Ovary (tissue), 9 donors: ENCODE measurements around the gene TUBB4B. TPM values are rescaled to one million over a fixed set of nuclear protein-coding genes. Genes with fewer than 3 reads are reported as not detected.

Experiments
- DNase-seq, 5 donors: peaks; one replicate each; pipeline ENCODE4 v3.0.0-alpha.2; 2019 to 2020
- H3K27ac ChIP-seq, 2 donors: fragments of 200-600 bp; one replicate each; pipeline versions ENCODE4 v1.5.1 to v1.8.0; 2019 to 2022
- H3K27me3 ChIP-seq: fragments of 200-600 bp; one replicate; pipeline ENCODE4 v1.8.0; 2022
- H3K36me3 ChIP-seq: fragments of 200-600 bp; sonication (generic); one replicate; pipeline ENCODE4 v1.5.1; 2019
- H3K4me1 ChIP-seq: one replicate; pipeline ENCODE4 v1.8.1; 2013; ENCODE audit warnings: mild to moderate bottlenecking, moderate library complexity; ENCODE audit not compliant: insufficient read depth
- H3K4me3 ChIP-seq: fragments of 200-600 bp; sonication (generic); one replicate; pipeline ENCODE4 v1.5.1; 2017
- H3K9me3 ChIP-seq, 2 donors: fragments of 200-600 bp in 1 of 2; sonication (generic) in 1 of 2; one replicate each; pipeline versions ENCODE4 v1.5.1 to v1.8.1; 2013 to 2019; ENCODE audit warnings: mild to moderate bottlenecking in 1 of 2, moderate library complexity in 1 of 2
- CTCF ChIP-seq, 3 donors: fragments of 450-650 bp in 2 of 3; fragments of 200-600 bp in 1 of 3; IDR thresholded peaks; one replicate each; pipeline versions ENCODE4 v1.5.1 to v1.8.0; 2016 to 2022; ENCODE audit warnings: antibody characterized with exemption in 3 of 3, mild to moderate bottlenecking in 1 of 3
- EP300 ChIP-seq: sonication (generic); formaldehyde crosslinking; IDR thresholded peaks from one replicate; pipeline ENCODE4 v1.6.1; 2017; ENCODE audit warnings: antibody characterized with exemption
- POLR2A ChIP-seq: fragments of 450-650 bp; IDR thresholded peaks from one replicate; pipeline ENCODE4 v1.6.1; 2017; ENCODE audit warnings: antibody characterized with exemption, mild to moderate bottlenecking, moderate library complexity
- WGBS, 3 donors: extraction: QIAGEN DNeasy Blood & Tissue Kit in 1 of 3; methylation state at CpG; one replicate each; pipeline versions ENCODE4 v1.1.5 to v1.1.7; 2013 to 2017; 5-methylcytosine and 5-hydroxymethylcytosine counted together
- intact Hi-C, 4 donors: fragments of 100-400 bp; cut with DNase I; formaldehyde crosslinking; loops; one replicate each; pipeline versions ENCODE4 v1.11.0 to v1.15.1; 2022 to 2023
- polyA plus RNA-seq, 2 donors: library from polyadenylated mRNA; stranded (reverse); fragments of 200-250 nt in 1 of 2; fragments of 350-450 nt in 1 of 2; fragmentation: Illumina TruSeq in 1 of 2; extraction: RNeasy Lipid Tissue Mini Kit (QIAGEN cat#74804) in 1 of 2; gene quantifications; one replicate each; pipeline ENCODE4 v1.2.3, GENCODE V29; 2013 to 2014
- total RNA-seq, 7 donors: library from RNA; depleted of rRNA in 2 of 7; stranded (reverse); fragments of >200 nt in 2 of 7; fragmentation: NEBNext Ultra II Directional in 3 of 7; extraction: Animal tissue kit (Norgen Biotek cat#: 25700) in 3 of 7; gene quantifications; one replicate each; pipeline versions ENCODE4 v1.1.0 to v1.2.4, GENCODE V29; 2016 to 2023
- donor health status: DM: no; HTN: no; CAD: no; lungs with moderate emphysema.
- donor health status: DM: no; HTN: no; CAD: no.
- donor health status: Bipolar disorder and iron deficiency.
- donor health status: DM: yes; HTN: yes; CAD: no.
- donor health status: DM: no; HTN: no; CAD: no.
- donor health status: DM: yes; HTN: yes; CAD: no.

The TUBB4B gene
- total and polyA plus RNA-seq, 9 donors = 62.8 to 234 (median 135) TPM

GRCh38 chr9:137223078-137223970, 17.8 kb upstream of the TUBB4B start:
- Histone ChIP-seq H3K4me1 (peaks cover 6% of the 10 kb centered on the region), H3K36me3 (no peaks in the 10 kb centered on the region), H3K9me3 (no peaks in the 10 kb centered on the region), H3K27me3 (peaks cover 3% of the 10 kb centered on the region), H3K27ac (peak overlapping the region in 1 of 2 donors; percentile 62), H3K4me3 (peak overlapping the region; percentile 50)
- TF ChIP-seq POLR2A (peak; percentile 26), CTCF (IDR thresholded peaks at IDR 0.05) (no peak), EP300 (no peak)
- intact Hi-C loops = loop anchor here in 1 of 4 donors (10.0 kb wide), 1 partner anchor 439 kb away; no protein-coding TSS in a partner anchor
- 1% methylated on average over 36 to 63 of the region's 63 CpGs for WGBS, 3 donors
- peak; percentile 98 for DNase-seq

- intact Hi-C loops = loop anchor here in 3 of 4 donors (5.0 to 10.0 kb wide), 3 partner anchors 98 to 440 kb away; no protein-coding TSS in a partner anchor
- TF ChIP-seq POLR2A (no peak), EP300 (no peak), CTCF (IDR thresholded peaks at IDR 0.05) (no peak)
- Histone ChIP-seq H3K4me3 (peak within 1 kb of the TSS; percentile 50), H3K36me3 (no peaks in the 10 kb centered on the region), H3K27ac (no peak within 1 kb of the TSS), H3K9me3 (no peaks in the 10 kb centered on the region), H3K4me1 (peaks cover 6% of the 10 kb centered on the region), H3K27me3 (peaks cover 7% of the 10 kb centered on the region)
- 41 to 54% (median 46%) methylated on average over 22 to 23 of the region's 23 CpGs for WGBS, 3 donors
- DNase-seq = no peak
These were observed 16.0 kb upstream of the TUBB4B start, which contains the start of gene CYSRT1 for GRCh38 chr9:137224830-137225694. Gene CYSRT1, plus strand, starts transcription at chr9:137225174. Its CDS starts 448 bp downstream, at chr9:137225622.

GRCh38 chr9:137225699-137226331, 15.3 kb upstream of the TUBB4B start:
- TF ChIP-seq POLR2A (no peak), CTCF (IDR thresholded peaks at IDR 0.05) (no peak), EP300 (no peak)
- 73 to 79% (median 74%) methylated on average over 18 to 21 of the region's 21 CpGs for WGBS, 3 donors
- H3K36me3 ChIP-seq = no peaks in the 10 kb centered on the region
- intact Hi-C loops = loop anchor here in 3 of 4 donors (5.0 to 10.0 kb wide), 3 partner anchors 99 to 441 kb away; no protein-coding TSS in a partner anchor
- DNase-seq = no peak
- H3K27ac ChIP-seq = no peak overlapping the region
- peaks cover 6% of the 10 kb centered on the region for H3K4me1 ChIP-seq
- peaks cover 11% of the 10 kb centered on the region for H3K27me3 ChIP-seq
- no peaks in the 10 kb centered on the region for H3K9me3 ChIP-seq
- no peak overlapping the region for H3K4me3 ChIP-seq
